Left lung (tissue), 10 donors: ENCODE results near the gene SLC27A3. TPM values are rescaled to one million over a fixed set of nuclear protein-coding genes. Genes with fewer than 3 reads are reported as not detected.

ENCODE experiments used
- ATAC-seq: fragments of 200-7000 bp; cut with Tn5 transposase; one replicate; pipeline ENCODE4 v1.9.1; 2020; ENCODE audit warnings: moderate library complexity
- DNase-seq, 4 donors: peaks; one replicate each; pipeline ENCODE4 v3.0.0-alpha.2; 2013 to 2020
- H3K27ac ChIP-seq, 2 donors: fragments of 200-600 bp; sonication (generic) in 1 of 2; one replicate each; pipeline versions ENCODE4 v1.5.0 to v1.8.0; 2020 to 2021
- H3K27me3 ChIP-seq, 2 donors: fragments of 200-600 bp; sonication (generic) in 1 of 2; one replicate each; pipeline versions ENCODE4 v1.5.0 to v1.8.0; 2020 to 2021
- H3K36me3 ChIP-seq, 2 donors: fragments of 200-600 bp; sonication (generic) in 1 of 2; one replicate each; pipeline versions ENCODE4 v1.5.0 to v1.8.0; 2020 to 2021
- H3K4me1 ChIP-seq, 2 donors: fragments of 200-600 bp; one replicate each; pipeline ENCODE4 v1.8.0; 2021
- H3K4me3 ChIP-seq, 2 donors: fragments of 200-600 bp; sonication (generic) in 1 of 2; one replicate each; pipeline versions ENCODE4 v1.5.0 to v1.8.0; 2020 to 2021; ENCODE audit warnings: mild to moderate bottlenecking in 1 of 2
- H3K9me3 ChIP-seq, 2 donors: fragments of 200-600 bp; sonication (generic) in 1 of 2; one replicate each; pipeline versions ENCODE4 v1.5.0 to v1.8.0; 2020 to 2021
- intact Hi-C, 2 donors: fragments of 100-400 bp; cut with DNase I; formaldehyde crosslinking; loops; one replicate each; pipeline versions ENCODE4 v1.11.2 to v1.14.2; 2022
- polyA plus RNA-seq, 6 donors: library from polyadenylated mRNA; unstranded; fragments of 120-200 nt; gene quantifications; one replicate each; pipeline ENCODE4 v1.2.1, GENCODE V29; 2013; ENCODE audit not compliant: insufficient read length in 6 of 6
- total RNA-seq, 2 donors: library from RNA; stranded (reverse); fragmentation: NEBNext Ultra II Directional; extraction: Animal tissue kit (Norgen Biotek cat#: 25700); gene quantifications; one replicate each; pipeline ENCODE4 v1.2.1, GENCODE V29; 2021
- TF ChIP-seq, protein P1 (sequence below), 2 donors: fragments of 200-600 bp; sonication (generic) in 1 of 2; IDR thresholded peaks; one replicate each; pipeline versions ENCODE4 v1.5.0 to v1.8.0; 2021; ENCODE audit warnings: antibody characterized with exemption in 2 of 2
- donor health status: DM: no; HTN: yes; CAD: no.
- donor health status: DM: no; HTN: no; CAD: no.

Gene SLC27A3
- total and polyA plus RNA-seq, 8 donors, result 32.4 to 68.6 (median 44.0) TPM

DNA sequence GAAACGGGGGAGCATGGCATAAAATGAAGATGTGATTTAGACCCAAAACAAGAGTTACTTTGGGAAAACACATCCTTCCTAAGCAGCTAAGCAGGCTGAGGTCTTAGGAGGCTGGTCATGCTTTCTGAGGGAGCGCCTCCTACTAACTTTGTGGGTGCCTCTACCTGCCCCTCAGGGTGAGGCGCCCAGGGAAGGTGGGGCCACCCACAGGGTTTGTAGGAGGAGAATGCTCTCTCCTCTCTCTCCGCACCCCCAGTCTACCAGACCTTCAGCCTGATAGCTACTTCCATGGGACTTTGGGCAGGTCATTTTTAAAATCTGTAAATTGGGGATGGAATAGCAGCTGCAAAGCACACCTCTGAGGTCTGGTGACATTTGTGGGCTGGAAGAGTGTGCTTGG lies 23.8 kb downstream of the SLC27A3 start:
- no peak for DNase-seq
- no peak for ATAC-seq

DNA sequence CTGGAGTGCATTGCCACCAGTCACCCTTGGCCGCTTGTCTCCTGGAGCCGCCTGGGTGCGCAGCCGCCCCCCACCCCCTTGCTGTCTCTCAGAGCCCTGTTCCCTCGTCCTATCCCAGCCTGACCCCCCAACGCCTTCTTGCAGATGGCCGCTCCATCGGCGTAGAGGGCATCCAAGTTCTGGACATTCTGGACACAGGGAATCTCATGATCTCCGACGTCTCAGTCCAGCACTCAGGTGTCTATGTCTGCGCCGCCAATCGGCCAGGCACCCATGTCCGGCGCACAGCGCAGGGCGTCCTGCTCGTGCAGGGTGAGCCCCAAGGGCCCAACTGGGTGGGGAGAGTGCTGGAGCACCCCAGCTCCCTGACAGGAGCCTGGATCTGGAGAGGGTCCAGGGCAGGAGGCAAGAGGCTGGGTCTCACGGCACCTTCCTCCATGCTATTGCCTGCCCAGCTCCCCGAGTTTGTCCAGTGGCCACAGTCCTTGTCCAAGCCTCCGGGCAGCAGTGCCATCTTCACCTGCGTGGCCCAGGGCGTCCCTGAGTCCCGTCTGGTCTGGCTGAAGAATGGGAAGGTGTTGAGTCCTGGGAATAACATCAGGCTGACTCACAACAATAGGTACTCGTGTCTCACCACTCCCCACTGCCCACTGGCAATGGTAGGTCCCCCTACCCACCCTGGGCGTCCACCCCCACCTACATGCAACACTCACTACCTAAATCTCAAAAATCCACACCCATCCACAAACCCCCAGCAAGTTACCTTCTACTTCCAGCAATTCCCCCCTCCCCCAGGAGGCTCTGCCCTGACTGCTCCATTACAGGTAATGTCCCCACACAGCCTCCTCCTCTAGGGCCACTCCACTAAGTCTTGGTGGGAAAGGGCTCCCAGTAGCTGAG lies 24.6 kb downstream of the SLC27A3 start:
- Histone ChIP-seq H3K4me3 (no peak overlapping the region), H3K4me1 (peaks cover 0 to 27% of the 10 kb centered on the region in 2 donors), H3K9me3 (no peaks in the 10 kb centered on the region), H3K27ac (no peak overlapping the region), H3K36me3 (peaks cover 0 to 12% of the 10 kb centered on the region in 2 donors), H3K27me3 (no peaks in the 10 kb centered on the region)
- TF ChIP-seq, protein P1, sequence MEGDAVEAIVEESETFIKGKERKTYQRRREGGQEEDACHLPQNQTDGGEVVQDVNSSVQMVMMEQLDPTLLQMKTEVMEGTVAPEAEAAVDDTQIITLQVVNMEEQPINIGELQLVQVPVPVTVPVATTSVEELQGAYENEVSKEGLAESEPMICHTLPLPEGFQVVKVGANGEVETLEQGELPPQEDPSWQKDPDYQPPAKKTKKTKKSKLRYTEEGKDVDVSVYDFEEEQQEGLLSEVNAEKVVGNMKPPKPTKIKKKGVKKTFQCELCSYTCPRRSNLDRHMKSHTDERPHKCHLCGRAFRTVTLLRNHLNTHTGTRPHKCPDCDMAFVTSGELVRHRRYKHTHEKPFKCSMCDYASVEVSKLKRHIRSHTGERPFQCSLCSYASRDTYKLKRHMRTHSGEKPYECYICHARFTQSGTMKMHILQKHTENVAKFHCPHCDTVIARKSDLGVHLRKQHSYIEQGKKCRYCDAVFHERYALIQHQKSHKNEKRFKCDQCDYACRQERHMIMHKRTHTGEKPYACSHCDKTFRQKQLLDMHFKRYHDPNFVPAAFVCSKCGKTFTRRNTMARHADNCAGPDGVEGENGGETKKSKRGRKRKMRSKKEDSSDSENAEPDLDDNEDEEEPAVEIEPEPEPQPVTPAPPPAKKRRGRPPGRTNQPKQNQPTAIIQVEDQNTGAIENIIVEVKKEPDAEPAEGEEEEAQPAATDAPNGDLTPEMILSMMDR (IDR thresholded peaks at IDR 0.05), result no peak
- DNase-seq, result no peak
- intact Hi-C loops, result loop anchor here in 1 of 2 donors (10.0 kb wide), 1 partner anchor 185 kb away; the partner anchor contains the start of gene RAB13
- ATAC-seq, result no peak

More for the DNA sequence above, 23.8 kb downstream of the SLC27A3 start:
- H3K4me3 ChIP-seq, result no peak overlapping the region
- intact Hi-C loops, result loop anchor here in 1 of 2 donors (10.0 kb wide), 1 partner anchor 186 kb away; the partner anchor contains the start of gene RAB13
- H3K4me1 ChIP-seq, result peaks cover 0 to 20% of the 10 kb centered on the region in 2 donors
- H3K9me3 ChIP-seq, result no peaks in the 10 kb centered on the region
- H3K27me3 ChIP-seq, result no peaks in the 10 kb centered on the region
- H3K36me3 ChIP-seq, result peaks cover 0 to 12% of the 10 kb centered on the region in 2 donors
- H3K27ac ChIP-seq, result no peak overlapping the region
- TF ChIP-seq, protein P1 (IDR thresholded peaks at IDR 0.05), result no peak

DNA sequence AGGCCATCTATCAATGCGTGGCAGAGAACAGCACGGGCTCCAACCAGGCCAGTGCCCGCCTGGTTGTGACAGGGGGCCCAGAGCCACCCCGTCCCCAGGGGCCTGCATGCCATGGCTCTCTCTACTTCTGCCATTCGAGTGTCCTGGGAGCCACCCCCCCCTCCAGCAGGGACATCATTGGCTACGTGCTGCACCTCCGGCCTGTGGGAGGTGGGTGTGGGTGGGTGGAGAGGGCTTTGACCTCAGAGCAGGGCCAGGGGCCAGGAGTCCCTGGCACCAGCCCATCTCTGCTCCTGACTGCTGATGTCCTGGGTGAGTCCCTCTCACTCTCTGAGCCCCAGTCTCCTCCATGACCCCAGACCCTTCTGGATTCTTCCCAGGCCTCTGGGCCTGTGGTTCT lies 25.3 kb downstream of the SLC27A3 start:
- Histone ChIP-seq H3K4me1 (peaks cover 2 to 34% of the 10 kb centered on the region in 2 donors), H3K27ac (no peak overlapping the region), H3K27me3 (no peaks in the 10 kb centered on the region), H3K4me3 (no peak overlapping the region), H3K9me3 (no peaks in the 10 kb centered on the region), H3K36me3 (peaks cover 0 to 12% of the 10 kb centered on the region in 2 donors)
- TF ChIP-seq, protein P1 (IDR thresholded peaks at IDR 0.05), result no peak
- no peak for ATAC-seq
- DNase-seq, result no peak
- intact Hi-C loops, result no loop called here

DNA sequence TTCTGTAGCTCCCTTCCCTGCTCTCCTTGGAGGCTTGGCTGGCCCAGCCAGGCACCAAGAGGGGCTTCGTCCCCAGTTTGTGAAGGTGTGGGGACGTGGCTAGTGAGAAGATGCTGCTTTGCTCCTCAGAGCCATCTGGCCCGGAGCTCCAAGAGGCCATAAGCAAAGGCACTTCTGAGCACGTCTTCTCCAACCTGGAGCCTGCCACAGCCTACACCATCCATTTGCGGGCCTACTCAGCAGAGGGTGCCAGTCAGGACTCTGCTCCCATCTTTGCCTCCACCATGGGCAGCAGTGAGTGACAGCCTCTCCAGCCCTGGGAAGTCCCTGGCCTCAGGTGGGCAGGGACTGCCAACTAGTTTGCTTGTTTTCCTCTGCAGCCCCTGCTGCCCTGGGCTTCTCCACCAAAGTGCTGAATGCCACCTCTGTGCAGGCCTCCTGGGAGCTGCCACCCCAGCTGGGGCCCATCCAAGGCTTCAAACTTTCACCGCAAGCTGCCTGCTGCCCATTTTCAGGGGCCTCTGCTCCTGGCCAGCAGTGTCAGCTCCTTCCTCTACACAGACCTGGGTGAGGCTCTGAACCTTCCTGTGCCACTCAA lies 25.9 kb downstream of the SLC27A3 start:
- TF ChIP-seq, protein P1 (IDR thresholded peaks at IDR 0.05), result no peak
- no peaks in the 10 kb centered on the region for H3K27me3 ChIP-seq
- H3K27ac ChIP-seq, result no peak overlapping the region
- H3K4me1 ChIP-seq, result peaks cover 7 to 40% of the 10 kb centered on the region in 2 donors
- intact Hi-C loops, result no loop called here
- peaks cover 0 to 12% of the 10 kb centered on the region in 2 donors for H3K36me3 ChIP-seq
- no peaks in the 10 kb centered on the region for H3K9me3 ChIP-seq
- no peak overlapping the region for H3K4me3 ChIP-seq
- DNase-seq (no peak), ATAC-seq (no peak)
